Activated CD8-positive, alpha-beta T cell treated with anti-CD3 and anti-CD28 coated beads, Interleukin-2, amount 10 ng/mL, durations not matched to agents 7 days and 5 days (primary cell): ENCODE results near the gene CLEC16A. TPM values are rescaled to one million over a fixed set of nuclear protein-coding genes. Genes with fewer than 3 reads are reported as not detected.
"Not testable (repeated sequence)": the region's sequence is repeated elsewhere in the genome, so short reads cannot be mapped to it uniquely, and the experiment has no call there.

Source experiments
- ATAC-seq: fragments of 150-1000 bp; cut with Tn5 transposase; one replicate; pipeline ENCODE4 v1.10.0; 2021; ENCODE audit warnings: moderate library complexity
- CTCF ChIA-PET: fragments of 350-600 bp; sonication (Branson Sonifier 250); formaldehyde crosslinking; loops from one replicate; lab custom pipeline; 2021; ENCODE audit warnings: antibody characterized with exemption; lab: Charles Lee
- POLR2A ChIA-PET: fragments of 350-600 bp; sonication (Branson Sonifier 250); formaldehyde crosslinking; loops from one replicate; lab custom pipeline; 2021; ENCODE audit warnings: antibody characterized with exemption; lab: Charles Lee
- DNase-seq: peaks from one replicate; pipeline ENCODE4 v3.0.0-alpha.2; 2020
- H3K27ac Mint-ChIP-seq: one replicate; pipeline ENCODE4 v1.8.0; 2021; ENCODE audit warnings: mild to moderate bottlenecking, mixed read lengths
- H3K27me3 Mint-ChIP-seq: one replicate; pipeline ENCODE4 v1.8.0; 2021; ENCODE audit warnings: low read depth, mixed read lengths
- H3K36me3 Mint-ChIP-seq: one replicate; pipeline ENCODE4 v1.8.0; 2021; ENCODE audit warnings: low read depth, mixed read lengths
- H3K4me1 Mint-ChIP-seq: one replicate; pipeline ENCODE4 v1.8.0; 2021; ENCODE audit warnings: low read depth, mixed read lengths
- H3K4me3 Mint-ChIP-seq: one replicate; pipeline ENCODE4 v1.8.0; 2021; ENCODE audit warnings: mild to moderate bottlenecking, mixed read lengths
- H3K9me3 Mint-ChIP-seq: one replicate; pipeline ENCODE4 v1.8.0; 2022; ENCODE audit warnings: mixed read lengths; ENCODE audit not compliant: insufficient read depth
- total RNA-seq, 2 experiments: library from RNA; stranded (reverse); gene quantifications; one replicate each; pipeline ENCODE4 v1.2.3, GENCODE V29; 2021

CLEC16A gene
- total RNA-seq, 2 experiments from 2014 or later, result 32.8 to 38.5 TPM

DNA sequence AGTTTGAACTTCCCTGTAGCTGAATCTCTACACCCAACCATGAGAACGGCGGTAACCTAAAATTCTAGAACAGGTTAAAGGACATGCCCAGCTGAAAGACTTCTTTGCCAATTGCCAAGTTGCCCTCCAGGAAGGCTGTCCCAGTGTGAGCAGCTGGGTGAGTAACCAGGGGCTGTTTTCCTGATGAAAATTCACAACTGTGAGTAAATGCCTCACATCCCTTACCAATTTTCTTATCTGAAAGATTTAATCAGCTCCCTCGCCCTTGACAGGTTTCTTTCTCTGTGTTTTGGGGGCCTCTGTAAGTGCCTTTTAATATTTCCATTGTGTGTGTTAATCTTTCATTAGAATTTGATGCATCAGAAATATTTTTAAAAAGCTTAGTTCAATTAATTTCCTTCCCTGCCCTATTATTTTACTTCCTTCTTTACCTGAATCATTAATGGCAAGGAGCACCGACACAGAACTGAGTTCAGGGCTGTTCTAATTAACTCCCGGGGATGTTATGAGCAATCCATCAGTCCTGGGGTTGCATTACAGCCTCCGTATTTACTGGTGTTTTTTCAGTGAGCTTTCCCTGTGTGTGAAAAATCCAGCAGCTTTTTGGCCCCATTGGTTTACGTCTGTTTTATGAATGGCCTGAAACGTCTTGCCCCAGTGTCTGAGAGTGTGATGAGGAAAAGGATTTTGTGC is 152.9 kb downstream of the CLEC16A start:
- Mint-ChIP-seq H3K4me1 (peaks cover 97% of the 10 kb centered on the region), H3K4me3 (no peak overlapping the region), H3K27me3 (no peaks in the 10 kb centered on the region), H3K9me3 (no peaks in the 10 kb centered on the region), H3K27ac (peak overlapping the region; percentile 57), H3K36me3 (peaks cover 48% of the 10 kb centered on the region)
- CTCF ChIA-PET, result interaction anchor here (1.0 to 1.7 kb wide), 3 partner anchors 8 to 18 kb away, joined by 3 to 6 read pairs (median 3); no protein-coding TSS in a partner anchor
- POLR2A ChIA-PET, result interaction anchor here (1.1 to 2.1 kb wide), 4 partner anchors 8 to 158 kb away, joined by 4 read pairs; no protein-coding TSS in a partner anchor
- ATAC-seq, result no peak
- DNase-seq, result no peak

DNA sequence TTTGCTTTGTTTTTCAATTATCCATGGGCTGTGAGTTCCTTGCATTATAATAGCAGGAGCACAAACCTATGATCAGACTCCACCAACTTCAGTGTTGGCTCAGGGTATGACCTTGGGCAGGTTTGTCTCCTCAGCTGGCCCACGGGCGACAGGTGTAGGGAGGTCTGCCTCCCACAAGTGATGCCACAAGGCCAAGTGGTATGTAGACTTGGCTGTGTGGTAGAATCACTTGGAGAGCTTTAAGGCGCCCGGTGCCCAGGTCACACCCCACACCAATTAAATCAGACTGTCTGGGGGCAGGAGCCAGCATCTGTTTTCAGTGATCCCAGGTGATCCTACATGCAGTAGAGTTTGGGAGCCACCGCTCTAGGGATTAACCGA is 153.4 kb downstream of the CLEC16A start:
- DNase-seq, result no peak
- no peak overlapping the region for H3K4me3 Mint-ChIP-seq
- H3K4me1 Mint-ChIP-seq, result peaks cover 97% of the 10 kb centered on the region
- POLR2A ChIA-PET, result interaction anchor here (1.6 to 2.1 kb wide), 3 partner anchors 135 to 157 kb away, joined by 4 read pairs; no protein-coding TSS in a partner anchor
- peaks cover 48% of the 10 kb centered on the region for H3K36me3 Mint-ChIP-seq
- ATAC-seq, result no peak
- no peaks in the 10 kb centered on the region for H3K27me3 Mint-ChIP-seq
- CTCF ChIA-PET, result interaction anchor here (1.0 to 1.7 kb wide), 2 partner anchors 10 to 18 kb away, joined by 3 to 6 read pairs; no protein-coding TSS in a partner anchor
- H3K27ac Mint-ChIP-seq, result peak overlapping the region; percentile 50
- H3K9me3 Mint-ChIP-seq, result no peaks in the 10 kb centered on the region

DNA sequence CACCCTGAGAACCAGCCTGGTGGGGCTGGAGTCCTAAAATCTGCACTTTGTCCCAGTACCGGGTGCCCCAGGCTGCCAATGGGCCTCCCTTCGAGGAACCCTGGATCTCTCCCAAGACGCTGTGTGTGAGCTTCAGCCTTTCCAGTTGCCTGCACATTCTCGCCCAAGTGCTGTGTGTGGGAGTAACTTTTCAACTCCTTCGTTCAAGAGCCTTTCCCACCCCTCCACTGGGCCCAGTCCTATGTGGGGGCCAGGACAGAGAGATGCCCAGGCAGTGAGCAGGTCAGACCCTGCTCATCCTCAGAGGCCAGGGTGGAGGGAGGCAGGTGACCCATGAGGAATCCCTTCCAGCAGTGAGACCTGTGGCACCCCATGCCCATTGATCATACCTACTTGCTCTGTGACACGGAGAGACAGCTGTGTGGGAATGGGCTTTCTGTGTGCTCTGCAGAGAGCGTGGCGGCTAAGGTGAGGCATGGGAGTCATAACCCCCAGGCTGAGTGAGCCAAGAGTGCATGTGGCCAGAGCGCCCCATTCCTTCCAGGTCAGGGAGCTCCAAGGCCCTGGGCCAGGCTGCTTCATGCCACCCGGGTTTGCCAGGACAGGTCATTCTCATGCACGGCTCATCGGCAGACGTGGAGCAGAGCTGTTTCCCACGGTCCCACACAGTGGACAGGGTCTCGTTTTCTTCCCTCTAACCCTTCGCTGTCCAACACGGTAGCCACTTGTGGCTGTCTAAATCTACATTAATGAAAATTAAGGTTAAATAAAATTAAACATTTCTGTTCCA is 154.4 kb downstream of the CLEC16A start:
- Mint-ChIP-seq H3K36me3 (peaks cover 49% of the 10 kb centered on the region), H3K9me3 (no peaks in the 10 kb centered on the region), H3K4me1 (peaks cover 97% of the 10 kb centered on the region), H3K27ac (peak overlapping the region; percentile 70), H3K27me3 (no peaks in the 10 kb centered on the region), H3K4me3 (no peak overlapping the region)
- ChIA-PET CTCF (interaction anchor here (1.1 to 2.1 kb wide), 6 partner anchors 11 to 256 kb away, joined by 3 to 11 read pairs (median 4); partner anchors contain the start of gene SOCS1), POLR2A (interaction anchor here (1.8 to 2.1 kb wide), 3 partner anchors 153 to 157 kb away, joined by 4 to 9 read pairs (median 7); partner anchors contain the start of gene SOCS1)
- DNase-seq (no peak), ATAC-seq (no peak)

DNA sequence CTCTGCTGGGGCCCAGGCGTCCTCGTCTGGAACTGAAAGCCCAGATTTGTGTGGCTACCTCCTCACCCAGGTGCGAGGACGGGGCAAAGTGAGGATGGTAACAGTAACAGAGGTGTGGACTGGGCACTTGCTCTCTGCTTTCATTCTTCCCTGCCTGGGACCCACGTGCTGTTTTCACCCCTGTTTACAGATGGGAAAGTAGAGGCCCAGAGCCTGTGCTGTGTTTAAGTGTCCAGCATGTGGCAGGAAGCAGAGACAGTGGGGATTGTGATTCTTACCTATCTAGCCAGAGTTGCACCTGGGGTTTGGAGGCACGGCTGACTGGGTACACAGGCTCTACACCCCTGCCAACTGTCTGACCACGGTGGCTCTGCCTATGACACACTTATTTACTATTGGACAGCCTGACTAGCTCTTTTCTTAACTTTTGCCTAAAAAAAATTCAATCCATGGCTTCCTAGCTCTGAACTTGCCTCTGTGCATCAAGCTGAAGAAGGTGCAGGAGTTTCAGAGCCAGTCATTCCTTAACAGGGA is 155.4 kb downstream of the CLEC16A start:
- ChIA-PET POLR2A (interaction anchor here (0.6 to 2.1 kb wide), 7 partner anchors 40 to 156 kb away, joined by 3 to 9 read pairs (median 5); partner anchors contain the start of gene SOCS1), CTCF (interaction anchor here (0.7 to 2.6 kb wide), 19 partner anchors 9 to 255 kb away, joined by 3 to 15 read pairs (median 4); partner anchors contain the start of gene SOCS1)
- Mint-ChIP-seq H3K36me3 (peaks cover 48% of the 10 kb centered on the region), H3K4me1 (peaks cover 95% of the 10 kb centered on the region), H3K27me3 (no peaks in the 10 kb centered on the region), H3K9me3 (no peaks in the 10 kb centered on the region), H3K27ac (peak overlapping the region; percentile 93), H3K4me3 (peak overlapping the region; percentile 23)
- DNase-seq, result no peak
- peak; percentile 20 for ATAC-seq

DNA sequence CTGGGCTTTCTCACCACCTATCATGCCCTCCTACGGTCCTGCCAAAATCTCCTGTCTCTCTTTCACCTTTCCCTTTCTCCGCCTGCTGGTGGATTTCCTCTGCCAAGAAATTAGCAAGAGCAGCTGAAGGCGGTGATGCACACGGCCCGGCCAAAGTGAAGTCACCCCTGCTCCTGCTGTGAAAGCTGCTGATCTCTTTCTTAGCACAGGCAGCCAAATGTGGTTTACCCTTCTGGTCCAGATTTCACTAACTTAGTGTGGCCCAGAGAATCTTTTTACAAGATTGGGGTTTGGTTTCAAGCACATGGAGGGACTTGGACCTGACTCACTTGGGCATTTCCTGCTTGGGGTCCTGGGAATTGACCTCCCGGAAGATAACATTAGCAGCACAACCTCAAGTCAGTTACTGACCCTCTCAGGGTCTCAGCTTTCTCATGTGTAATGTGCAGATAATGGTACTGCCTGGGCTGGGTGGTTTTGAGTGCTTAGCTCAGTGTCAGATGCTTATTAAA is 155.9 kb downstream of the CLEC16A start:
- peaks cover 95% of the 10 kb centered on the region for H3K4me1 Mint-ChIP-seq
- no peaks in the 10 kb centered on the region for H3K9me3 Mint-ChIP-seq
- ChIA-PET POLR2A (interaction anchor here (0.6 to 2.1 kb wide), 10 partner anchors 40 to 155 kb away, joined by 3 to 9 read pairs (median 4); partner anchors contain the start of gene SOCS1), CTCF (interaction anchor here (0.7 to 2.6 kb wide), 20 partner anchors 9 to 254 kb away, joined by 3 to 15 read pairs (median 4); partner anchors contain the start of gene SOCS1)
- no peaks in the 10 kb centered on the region for H3K27me3 Mint-ChIP-seq
- peak overlapping the region; percentile 93 for H3K27ac Mint-ChIP-seq
- DNase-seq (peak; percentile 78), ATAC-seq (peak; percentile 65)
- H3K4me3 Mint-ChIP-seq, result peak overlapping the region; percentile 23
- H3K36me3 Mint-ChIP-seq, result peaks cover 44% of the 10 kb centered on the region

DNA sequence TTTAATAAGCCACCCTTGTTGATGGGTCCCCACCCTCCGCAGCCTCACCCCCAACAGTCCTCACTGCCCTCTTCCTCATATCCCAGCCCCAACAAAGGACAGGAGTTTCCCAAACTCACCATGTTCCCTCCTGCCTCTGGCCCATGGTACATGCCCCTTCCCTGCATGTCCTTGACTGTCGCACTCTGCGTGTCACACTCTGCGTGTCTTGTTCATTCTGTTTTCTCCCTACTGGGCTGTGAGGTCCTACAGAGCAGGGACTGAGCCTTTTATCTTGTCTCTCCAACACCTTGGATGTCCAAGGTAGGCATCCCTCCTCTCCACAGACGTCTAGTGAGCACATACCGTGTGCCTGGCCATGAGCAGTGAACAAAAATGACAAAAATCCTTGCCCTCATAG is 156.9 kb downstream of the CLEC16A start:
- CTCF ChIA-PET, result interaction anchor here (1.0 to 2.6 kb wide), 5 partner anchors 10 to 158 kb away, joined by 3 to 8 read pairs (median 6); no protein-coding TSS in a partner anchor
- ATAC-seq (no peak), DNase-seq (no peak)
- POLR2A ChIA-PET, result interaction anchor here (0.6 kb wide), 2 partner anchors 47 to 119 kb away, joined by 4 read pairs; no protein-coding TSS in a partner anchor
- no peaks in the 10 kb centered on the region for H3K27me3 Mint-ChIP-seq
- H3K4me1 Mint-ChIP-seq, result peaks cover 95% of the 10 kb centered on the region
- H3K36me3 Mint-ChIP-seq, result peaks cover 48% of the 10 kb centered on the region
- no peak overlapping the region for H3K4me3 Mint-ChIP-seq
- H3K27ac Mint-ChIP-seq, result peak overlapping the region; percentile 93
- H3K9me3 Mint-ChIP-seq, result no peaks in the 10 kb centered on the region

DNA sequence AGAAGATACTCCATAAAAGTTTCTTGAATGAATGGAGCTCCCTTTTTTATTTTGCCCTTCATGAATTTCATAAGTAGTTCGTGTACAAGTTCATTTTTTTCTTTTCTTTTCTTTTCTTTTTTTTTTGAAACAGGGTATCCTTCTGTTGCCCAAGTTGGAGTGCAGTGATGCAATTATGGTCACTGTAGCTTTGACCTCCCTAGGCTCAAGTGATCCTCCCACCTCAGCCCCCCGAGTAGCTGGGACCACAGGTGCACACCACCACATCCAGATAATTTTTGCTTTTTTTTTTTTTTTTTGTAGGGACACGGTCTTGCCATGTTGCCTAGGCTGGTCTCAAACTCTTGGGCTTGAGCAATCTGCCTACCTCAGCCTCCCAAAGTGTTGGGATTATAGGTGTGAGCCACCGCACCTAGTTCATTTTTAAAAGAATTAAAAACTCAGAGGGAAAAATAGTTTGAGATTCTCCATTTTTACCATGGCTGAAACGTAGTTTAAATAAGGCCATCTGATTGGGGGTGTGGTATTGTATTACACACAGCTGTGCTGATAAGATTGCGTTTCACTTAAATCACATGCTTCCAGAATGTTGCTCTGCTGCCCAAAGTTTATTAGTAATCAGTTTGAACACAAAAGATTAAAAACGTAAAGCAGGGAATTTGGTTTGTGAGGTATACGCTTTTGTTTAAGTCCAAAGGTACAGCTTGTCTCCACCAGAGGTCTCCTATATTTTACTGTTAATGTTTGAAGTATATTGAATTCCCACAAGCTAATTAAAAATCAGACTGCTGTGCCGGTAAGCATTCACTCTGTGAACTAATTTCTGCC is 157.5 kb downstream of the CLEC16A start:
- H3K36me3 Mint-ChIP-seq, result peaks cover 42% of the 10 kb centered on the region
- DNase-seq (no peak), ATAC-seq (no peak)
- no peaks in the 10 kb centered on the region for H3K27me3 Mint-ChIP-seq
- H3K4me3 Mint-ChIP-seq, result no peak overlapping the region
- H3K27ac Mint-ChIP-seq, result peak overlapping the region; percentile 93
- ChIA-PET CTCF (interaction anchor here (0.8 to 2.6 kb wide), 11 partner anchors 8 to 153 kb away, joined by 3 to 8 read pairs (median 5); no protein-coding TSS in a partner anchor), POLR2A (interaction anchor here (0.6 to 1.7 kb wide), 3 partner anchors 47 to 150 kb away, joined by 3 to 9 read pairs (median 4); no protein-coding TSS in a partner anchor)
- H3K9me3 Mint-ChIP-seq, result no peaks in the 10 kb centered on the region
- peaks cover 95% of the 10 kb centered on the region for H3K4me1 Mint-ChIP-seq

DNA sequence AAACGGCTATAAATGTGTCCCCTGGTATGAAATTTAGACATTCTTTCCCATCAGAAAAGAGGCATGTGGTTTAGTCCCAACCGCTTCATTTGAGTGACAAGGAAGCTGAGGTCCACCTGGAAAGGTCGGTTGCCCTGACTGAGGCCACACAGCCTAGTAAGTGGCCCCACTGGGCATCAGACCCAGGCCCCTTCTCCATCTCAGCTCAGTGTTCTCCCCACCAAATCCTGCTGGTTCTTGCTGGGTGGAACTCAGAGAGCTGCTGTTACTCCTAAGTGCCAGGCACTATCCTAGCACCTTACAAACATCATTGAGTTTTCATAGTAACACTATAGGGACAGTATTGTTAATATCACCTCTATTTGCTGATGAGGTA is 158.1 kb downstream of the CLEC16A start:
- DNase-seq (no peak), ATAC-seq (no peak)
- no peaks in the 10 kb centered on the region for H3K9me3 Mint-ChIP-seq
- peaks cover 95% of the 10 kb centered on the region for H3K4me1 Mint-ChIP-seq
- CTCF ChIA-PET, result interaction anchor here (0.8 to 1.7 kb wide), 10 partner anchors 8 to 152 kb away, joined by 3 to 8 read pairs (median 4); no protein-coding TSS in a partner anchor
- no peaks in the 10 kb centered on the region for H3K27me3 Mint-ChIP-seq
- no peak overlapping the region for H3K4me3 Mint-ChIP-seq
- H3K36me3 Mint-ChIP-seq, result peaks cover 40% of the 10 kb centered on the region
- H3K27ac Mint-ChIP-seq, result peak overlapping the region; percentile 79
- POLR2A ChIA-PET, result interaction anchor here (1.6 to 1.7 kb wide), 2 partner anchors 144 to 150 kb away, joined by 3 to 9 read pairs; no protein-coding TSS in a partner anchor

DNA sequence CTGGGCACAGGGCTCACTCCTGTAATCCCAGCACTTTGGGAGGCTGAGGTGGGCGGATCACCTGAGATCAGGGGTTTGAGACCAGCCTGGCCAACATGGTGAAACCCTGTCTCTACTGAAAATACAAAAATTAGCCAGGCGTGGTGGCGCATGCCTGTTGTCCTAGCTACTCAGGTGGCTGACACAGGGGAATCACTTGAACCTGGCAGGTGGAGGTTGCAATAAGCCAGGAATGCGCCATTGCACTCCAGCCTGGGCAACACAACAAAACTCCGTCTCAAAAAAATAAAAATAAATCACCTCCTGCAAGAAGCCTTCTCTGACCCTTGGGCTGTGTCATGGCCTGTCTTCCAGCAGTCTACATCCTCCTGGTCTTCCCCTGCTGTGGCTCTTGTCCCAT is 158.9 kb downstream of the CLEC16A start:
- Mint-ChIP-seq H3K36me3 (peaks cover 40% of the 10 kb centered on the region), H3K4me1 (peaks cover 96% of the 10 kb centered on the region), H3K27ac (peak overlapping the region; percentile 73)
- ATAC-seq, H3K27me3 Mint-ChIP-seq, H3K4me3 Mint-ChIP-seq, H3K9me3 Mint-ChIP-seq, DNase-seq: not testable (repeated sequence)
- ChIA-PET POLR2A (interaction anchor here (1.0 to 1.7 kb wide), 4 partner anchors 122 to 152 kb away, joined by 3 to 9 read pairs (median 4); partner anchors contain the start of gene SOCS1), CTCF (interaction anchor here (1.6 to 1.7 kb wide), 2 partner anchors 58 to 132 kb away, joined by 5 read pairs; no protein-coding TSS in a partner anchor)
